ENCODE data around the gene PI16. TPM values are rescaled to one million over a fixed set of nuclear protein-coding genes. Genes with fewer than 3 reads are reported as not detected.

PI16 gene
- total RNA-seq, 1 donor, result 1.8 TPM

GRCh38 chr6:36908747-36909146, 45.8 kb upstream of the PI16 start:
- H3K36me3 ChIP-seq (ENCODE audit: insufficient read depth, low read length), result peaks cover 18% of the 10 kb centered on the region
- TF ChIP-seq CTCF (IDR thresholded peaks at IDR 0.05; ENCODE audit: extremely low read depth, low read depth, low read length), result no peak
- DNase-seq (ENCODE audit: insufficient read length, low spot score, missing footprints), result no peak
- H4K20me1 ChIP-seq (ENCODE audit: insufficient read depth, low read length), result peaks cover 23% of the 10 kb centered on the region
- no peak overlapping the region for H2AFZ ChIP-seq (ENCODE audit: low read length)
- no peaks in the 10 kb centered on the region for H3K9me3 ChIP-seq (ENCODE audit: low read depth, low read length)
- no peak overlapping the region for H3K4me2 ChIP-seq (ENCODE audit: insufficient read depth, low read length)
- no peaks in the 10 kb centered on the region for H3K27me3 ChIP-seq (ENCODE audit: insufficient read depth, low read length)
- no peaks in the 10 kb centered on the region for H3K79me2 ChIP-seq (ENCODE audit: insufficient read depth, low read length)
- no peak overlapping the region for H3K27ac ChIP-seq (ENCODE audit: low read depth, low read length)
- H3K4me1 ChIP-seq (ENCODE audit: insufficient read depth, low read length), result peaks cover 19% of the 10 kb centered on the region
- H3K4me3 ChIP-seq (ENCODE audit: insufficient read depth, low read length), result no peak overlapping the region

- peaks cover 28% of the 10 kb centered on the region for H4K20me1 ChIP-seq (ENCODE audit: insufficient read depth, low read length)
- H3K36me3 ChIP-seq (ENCODE audit: insufficient read depth, low read length), result peaks cover 25% of the 10 kb centered on the region
- no peak overlapping the region for H3K4me3 ChIP-seq (ENCODE audit: insufficient read depth, low read length)
- DNase-seq (ENCODE audit: insufficient read length, low spot score, missing footprints), result no peak
- no peak overlapping the region for H2AFZ ChIP-seq (ENCODE audit: low read length)
- no peak overlapping the region for H3K27ac ChIP-seq (ENCODE audit: low read depth, low read length)
- H3K9me3 ChIP-seq (ENCODE audit: low read depth, low read length), result no peaks in the 10 kb centered on the region
- H3K4me1 ChIP-seq (ENCODE audit: insufficient read depth, low read length), result peaks cover 38% of the 10 kb centered on the region
- no peaks in the 10 kb centered on the region for H3K79me2 ChIP-seq (ENCODE audit: insufficient read depth, low read length)
- H3K27me3 ChIP-seq (ENCODE audit: insufficient read depth, low read length), result no peaks in the 10 kb centered on the region
- TF ChIP-seq CTCF (IDR thresholded peaks at IDR 0.05; ENCODE audit: extremely low read depth, low read depth, low read length), result no peak
- H3K4me2 ChIP-seq (ENCODE audit: insufficient read depth, low read length), result peak overlapping the region; percentile 45
Measured at GRCh38 chr6:36912030-36912454, 42.5 kb upstream of the PI16 start.

- Histone ChIP-seq H3K79me2 (ENCODE audit: insufficient read depth, low read length) (no peaks in the 10 kb centered on the region), H3K27me3 (ENCODE audit: insufficient read depth, low read length) (no peaks in the 10 kb centered on the region), H3K4me2 (ENCODE audit: insufficient read depth, low read length) (peak overlapping the region; percentile 45), H3K9me3 (ENCODE audit: low read depth, low read length) (no peaks in the 10 kb centered on the region), H3K27ac (ENCODE audit: low read depth, low read length) (no peak overlapping the region), H3K4me1 (ENCODE audit: insufficient read depth, low read length) (peaks cover 42% of the 10 kb centered on the region), H2AFZ (ENCODE audit: low read length) (no peak overlapping the region), H3K36me3 (ENCODE audit: insufficient read depth, low read length) (peaks cover 25% of the 10 kb centered on the region), H4K20me1 (ENCODE audit: insufficient read depth, low read length) (peaks cover 31% of the 10 kb centered on the region), H3K4me3 (ENCODE audit: insufficient read depth, low read length) (no peak overlapping the region)
- DNase-seq (ENCODE audit: insufficient read length, low spot score, missing footprints), result peak; percentile 88
- no peak for TF ChIP-seq CTCF (IDR thresholded peaks at IDR 0.05; ENCODE audit: extremely low read depth, low read depth, low read length)
Measured at GRCh38 chr6:36912586-36912985, 42.0 kb upstream of the PI16 start.

- TF ChIP-seq CTCF (IDR thresholded peaks at IDR 0.05; ENCODE audit: extremely low read depth, low read depth, low read length), result no peak
- Histone ChIP-seq H3K4me1 (ENCODE audit: insufficient read depth, low read length) (peaks cover 47% of the 10 kb centered on the region), H3K36me3 (ENCODE audit: insufficient read depth, low read length) (peaks cover 25% of the 10 kb centered on the region), H3K27ac (ENCODE audit: low read depth, low read length) (peak overlapping the region; percentile 25), H3K27me3 (ENCODE audit: insufficient read depth, low read length) (no peaks in the 10 kb centered on the region), H3K9me3 (ENCODE audit: low read depth, low read length) (no peaks in the 10 kb centered on the region), H3K4me2 (ENCODE audit: insufficient read depth, low read length) (peak overlapping the region; percentile 45), H3K79me2 (ENCODE audit: insufficient read depth, low read length) (no peaks in the 10 kb centered on the region), H4K20me1 (ENCODE audit: insufficient read depth, low read length) (peaks cover 31% of the 10 kb centered on the region), H3K4me3 (ENCODE audit: insufficient read depth, low read length) (no peak overlapping the region), H2AFZ (ENCODE audit: low read length) (no peak overlapping the region)
- DNase-seq (ENCODE audit: insufficient read length, low spot score, missing footprints), result no peak
Measured at GRCh38 chr6:36913082-36913481, 41.5 kb upstream of the PI16 start.

Data from osteoblast (primary cell).